Measurements from ENCODE around the gene MBLAC1.

- TF ChIP-seq CTCF (IDR thresholded peaks at IDR 0.05; ENCODE audit: borderline replicate concordance, extremely low read depth, low read length, poor library complexity, severe bottlenecking) (peak; percentile 90), EZH2 (IDR thresholded peaks at IDR 0.05; ENCODE audit: borderline replicate concordance, low read depth, low read length, severe bottlenecking) (no peak)
Measured at GRCh38 chr7:100130608-100131453, 4.1 kb downstream of the MBLAC1 start.

Measured in DND-41 (cell line).